SK-N-SH (cell line): ENCODE data around the gene NSMCE1. TPM values are rescaled to one million over a fixed set of nuclear protein-coding genes. Genes with fewer than 3 reads are reported as not detected.

Source experiments
- CTCF ChIA-PET: fragments of 300-600, 350-600 bp; formaldehyde crosslinking; extraction: SDS; loops from one replicate; lab custom pipeline; 2021; lab: Yijun Ruan, JAX
- POLR2A ChIA-PET: fragments of 350-600 bp; sonication (Branson Sonifier 250); formaldehyde crosslinking; extraction: SDS; loops from one replicate; lab custom pipeline; 2020; ENCODE audit warnings: antibody characterized with exemption, inconsistent platforms; lab: Yijun Ruan, JAX
- DNase-seq: peaks from one replicate; pipeline ENCODE4 v3.0.0; 2012
- H2AFZ ChIP-seq: fragments of 200-600 bp; sonication (generic); 2 replicates; pipeline ENCODE4 v1.8.1; 2016; ENCODE audit warnings: antibody characterized with exemption, mild to moderate bottlenecking, low read depth
- H3F3A ChIP-seq: fragments of 200-600 bp; sonication (generic); replicated peaks from 2 replicates; pipeline ENCODE3; 2016; ENCODE audit warnings: antibody characterized with exemption, mild to moderate bottlenecking; ENCODE audit not compliant: insufficient read depth
- H3K27ac ChIP-seq, 2 experiments: fragments of 200-500 bp in 1 of 2; fragments of 200-600 bp in 1 of 2; sonication (Bioruptor generic) in 1 of 2; sonication (generic), shearing (Covaris generic) in 1 of 2; 2 replicates each; pipeline versions ENCODE4 v1.5.1 to v1.6.1; 2014 to 2016; ENCODE audit warnings: low read depth in 2 of 2, inconsistent platforms in 1 of 2, low read length in 1 of 2, mild to moderate bottlenecking in 1 of 2, mixed read lengths in 1 of 2
- H3K27me3 ChIP-seq: fragments of 200-600 bp; sonication (generic), shearing (Covaris generic); 2 replicates; pipeline ENCODE4 v1.6.1; 2016; ENCODE audit warnings: mixed run types; ENCODE audit not compliant: insufficient read depth
- H3K36me3 ChIP-seq, 2 experiments: fragments of 200-500 bp in 1 of 2; fragments of 200-600 bp in 1 of 2; sonication (Bioruptor generic) in 1 of 2; sonication (generic) in 1 of 2; replicated peaks in 1 of 2; 2 replicates each; pipeline versions ENCODE3 to v1.5.1; 2014 to 2016; ENCODE audit warnings: low read length in 1 of 2, mild to moderate bottlenecking in 1 of 2; ENCODE audit not compliant: insufficient read depth in 2 of 2, control insufficient read depth in 1 of 2
- H3K4me1 ChIP-seq, 2 experiments: fragments of 200-500 bp in 1 of 2; fragments of 200-600 bp in 1 of 2; sonication (Bioruptor generic) in 1 of 2; sonication (generic), shearing (Covaris generic) in 1 of 2; 2 replicates each; pipeline versions ENCODE4 v1.5.1 to v1.6.1; 2014 to 2016; ENCODE audit warnings: low read depth in 1 of 2, low read length in 1 of 2, mixed run types in 1 of 2; ENCODE audit not compliant: insufficient read depth in 2 of 2, control insufficient read depth in 1 of 2
- H3K4me2 ChIP-seq: fragments of 200-600 bp; sonication (generic), shearing (Covaris generic); 2 replicates; pipeline ENCODE4 v1.6.1; 2017; ENCODE audit warnings: mixed run types
- H3K4me3 ChIP-seq, 2 experiments: fragments of 200-500 bp in 1 of 2; fragments of 200-600 bp in 1 of 2; sonication (Bioruptor generic) in 1 of 2; sonication (generic), shearing (Covaris generic) in 1 of 2; 2 replicates each; pipeline versions ENCODE4 v1.5.1 to v1.8.1; 2014 to 2016; ENCODE audit warnings: low read depth in 2 of 2, inconsistent platforms in 1 of 2, low read length in 1 of 2, mild to moderate bottlenecking in 1 of 2, mixed read lengths in 1 of 2, moderate library complexity in 1 of 2
- H3K79me2 ChIP-seq: fragments of 200-600 bp; sonication (generic); 2 replicates; pipeline ENCODE4 v1.8.1; 2017; ENCODE audit warnings: mild to moderate bottlenecking; ENCODE audit not compliant: insufficient read depth
- H3K9ac ChIP-seq: fragments of 200-600 bp; sonication (generic); 2 replicates; pipeline ENCODE4 v1.6.1; 2017; ENCODE audit warnings: mixed run types
- H3K9me2 ChIP-seq: fragments of 200-600 bp; sonication (generic); 2 replicates; pipeline ENCODE4 v1.6.1; 2017; ENCODE audit warnings: mixed run types
- H3K9me3 ChIP-seq: fragments of 200-600 bp; sonication (generic); 2 replicates; pipeline ENCODE4 v1.6.1; 2017; ENCODE audit warnings: mixed run types, mild to moderate bottlenecking, moderate library complexity
- H4K20me1 ChIP-seq: fragments of 200-600 bp; sonication (generic); 2 replicates; pipeline ENCODE4 v1.6.1; 2017; ENCODE audit warnings: mild to moderate bottlenecking, mixed run types; ENCODE audit not compliant: insufficient read depth
- ELF1 ChIP-seq: IDR thresholded peaks from 2 replicates; pipeline ENCODE4 v1.4.0; 2012
- EP300 ChIP-seq, 2 experiments: IDR thresholded peaks; 2 replicates each; pipeline versions ENCODE4 v1.4.0 to v1.6.1; 2012; ENCODE audit warnings: borderline replicate concordance in 1 of 2, low read depth in 1 of 2, low read length in 1 of 2
- FOSL2 ChIP-seq: IDR thresholded peaks from 2 replicates; pipeline ENCODE4 v1.4.0; 2012; ENCODE audit warnings: low read depth, mild to moderate bottlenecking, moderate library complexity, borderline replicate concordance
- FOXM1 ChIP-seq: IDR thresholded peaks from 2 replicates; pipeline ENCODE4 v1.4.0; 2012; ENCODE audit warnings: low read depth, mild to moderate bottlenecking
- GABPA ChIP-seq: IDR thresholded peaks from 2 replicates; pipeline ENCODE4 v1.4.0; 2012; ENCODE audit warnings: low read depth, mild to moderate bottlenecking
- IRF3 ChIP-seq: fragments of 150-350 bp; IDR thresholded peaks from 2 replicates; pipeline ENCODE4 v1.6.1; 2016; ENCODE audit warnings: mild to moderate bottlenecking, low read depth, low read length
- MEF2A ChIP-seq: IDR thresholded peaks from 2 replicates; pipeline ENCODE4 v1.4.0; 2012; ENCODE audit warnings: low read depth, borderline replicate concordance
- MXI1 ChIP-seq: IDR thresholded peaks from 2 replicates; pipeline ENCODE4 v1.6.1; 2012; ENCODE audit warnings: mild to moderate bottlenecking, low read depth, low read length, improper control_type of control experiment
- NFIC ChIP-seq: IDR thresholded peaks from 2 replicates; pipeline ENCODE4 v1.4.0; 2012; ENCODE audit warnings: borderline replicate concordance
- NRF1 ChIP-seq: IDR thresholded peaks from 2 replicates; pipeline ENCODE4 v1.6.1; 2012; ENCODE audit warnings: low read depth, mild to moderate bottlenecking, low read length
- POLR2AphosphoS5 ChIP-seq: IDR thresholded peaks from 2 replicates; pipeline ENCODE4 v1.6.1; 2012; ENCODE audit warnings: low read depth, low read length
- RCOR1 ChIP-seq: fragments of 150-350 bp; IDR thresholded peaks from 2 replicates; pipeline ENCODE4 v1.6.1; 2017; ENCODE audit warnings: antibody characterized with exemption, low read length
- RFX5 ChIP-seq: IDR thresholded peaks from 2 replicates; pipeline ENCODE4 v1.6.1; 2012; ENCODE audit warnings: mild to moderate bottlenecking, improper control_type of control experiment, low read length
- RXRA ChIP-seq: IDR thresholded peaks from 2 replicates; pipeline ENCODE4 v1.4.0; 2012; ENCODE audit warnings: low read depth, mild to moderate bottlenecking, borderline replicate concordance
- SIN3A ChIP-seq: IDR thresholded peaks from 2 replicates; pipeline ENCODE4 v1.6.1; 2012; ENCODE audit warnings: low read depth, mild to moderate bottlenecking, low read length, moderate library complexity, borderline replicate concordance
- TCF12 ChIP-seq: IDR thresholded peaks from 2 replicates; pipeline ENCODE4 v1.4.0; 2012
- USF1 ChIP-seq: IDR thresholded peaks from 2 replicates; pipeline ENCODE4 v1.4.0; 2012; ENCODE audit warnings: low read depth, borderline replicate concordance
- USF2 ChIP-seq: fragments of 150-350 bp; IDR thresholded peaks from 2 replicates; pipeline ENCODE4 v1.6.1; 2017; ENCODE audit warnings: antibody characterized with exemption, low read length, low read depth, borderline replicate concordance
- WGBS: methylation state at CpG from one replicate; pipeline ENCODE4 v1.1.6; 2017; ENCODE audit warnings: low lambda C conversion rate; 5-methylcytosine and 5-hydroxymethylcytosine counted together
- polyA plus RNA-seq, 3 experiments: library from polyadenylated mRNA; depleted of rRNA; stranded (reverse); fragments of >200 nt; gene quantifications; 2 replicates each; pipeline ENCODE4 v1.2.3, GENCODE V29; 2012

The NSMCE1 gene
- polyA plus RNA-seq, 1 of the 3 experiments (the other 2 are of a cell fraction) = 39.8 TPM

- ChIA-PET POLR2A (no interaction called here), CTCF (interaction anchor here (2.5 kb wide), 1 partner anchor 35 kb away, joined by 10 read pairs; no protein-coding TSS in a partner anchor)
- Histone ChIP-seq H4K20me1 (no peaks in the 10 kb centered on the region), H2AFZ (peak overlapping the region; percentile 92), H3K27me3 (no peaks in the 10 kb centered on the region), H3F3A (peaks cover 7% of the 10 kb centered on the region), H3K9me2 (no peaks in the 10 kb centered on the region), H3K79me2 (peaks cover 10% of the 10 kb centered on the region; the same call in 1 of the 2 replicates), H3K4me1 (peaks cover 4 to 6% of the 10 kb centered on the region in 2 experiments; a peak in 2 of 4 replicates), H3K4me2 (peak overlapping the region; percentile 82), H3K9ac (peak overlapping the region; percentile 70; the same call in 1 of the 2 replicates), H3K4me3 (peak overlapping the region; percentile 73 to 78), H3K27ac (no peak overlapping the region), H3K9me3 (no peaks in the 10 kb centered on the region), H3K36me3 (no peaks in the 10 kb centered on the region)
- 75% methylated on average over 9 of the region's 9 CpGs for WGBS
- TF ChIP-seq FOXM1 = no peak
- TF ChIP-seq TCF12 = no peak
- no peak for TF ChIP-seq ELF1
- TF ChIP-seq IRF3 = no peak
- no peak for TF ChIP-seq USF1
- TF ChIP-seq NRF1 = no peak
- no peak for TF ChIP-seq USF2
- TF ChIP-seq RCOR1 = no peak
- TF ChIP-seq NFIC = no peak
- TF ChIP-seq MEF2A = no peak
- TF ChIP-seq RXRA = no peak
- TF ChIP-seq GABPA = no peak
- TF ChIP-seq MXI1 = no peak
- TF ChIP-seq SIN3A = no peak
- TF ChIP-seq FOSL2 = no peak
- TF ChIP-seq POLR2AphosphoS5 = no peak
- no peak for TF ChIP-seq RFX5
- no peak for TF ChIP-seq EP300 (IDR thresholded peaks at IDR 0.05; ENCODE audit: borderline replicate concordance in 1 of 2, low read depth in 1 of 2, low read length in 1 of 2)
- no peak for DNase-seq
Observed at GRCh38 chr16:27269300-27270150, 953 bp upstream of the NSMCE1 start.
